Measurements from ENCODE around the gene FOLR1.

FOLR1 gene

DNA sequence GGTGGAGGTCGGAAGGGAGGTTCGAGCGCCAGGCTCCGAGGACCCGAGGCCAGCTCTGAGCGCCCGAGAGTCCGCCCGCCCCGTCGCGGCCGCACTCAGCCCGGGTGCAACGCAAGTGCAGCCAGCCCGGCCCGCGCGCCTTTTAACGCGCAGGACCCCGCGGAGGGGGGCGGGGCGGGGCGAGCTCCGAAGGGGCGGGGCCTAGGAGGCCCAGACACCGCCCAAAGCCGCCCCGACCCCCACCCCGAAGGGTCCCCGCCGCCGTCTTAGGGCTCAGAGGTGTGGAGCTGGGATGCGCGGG is 52.1 kb downstream of the FOLR1 start, which contains the start of gene PHOX2A:
Gene PHOX2A (minus strand): TSS at position 117 of the 301 bp plus-strand sequence. CDS start 172 bp downstream, outside the sequence.
- no peak within 1 kb of the TSS for H3K4me3 ChIP-seq (ENCODE audit: low read depth, low read length)
- TF ChIP-seq, protein P1, sequence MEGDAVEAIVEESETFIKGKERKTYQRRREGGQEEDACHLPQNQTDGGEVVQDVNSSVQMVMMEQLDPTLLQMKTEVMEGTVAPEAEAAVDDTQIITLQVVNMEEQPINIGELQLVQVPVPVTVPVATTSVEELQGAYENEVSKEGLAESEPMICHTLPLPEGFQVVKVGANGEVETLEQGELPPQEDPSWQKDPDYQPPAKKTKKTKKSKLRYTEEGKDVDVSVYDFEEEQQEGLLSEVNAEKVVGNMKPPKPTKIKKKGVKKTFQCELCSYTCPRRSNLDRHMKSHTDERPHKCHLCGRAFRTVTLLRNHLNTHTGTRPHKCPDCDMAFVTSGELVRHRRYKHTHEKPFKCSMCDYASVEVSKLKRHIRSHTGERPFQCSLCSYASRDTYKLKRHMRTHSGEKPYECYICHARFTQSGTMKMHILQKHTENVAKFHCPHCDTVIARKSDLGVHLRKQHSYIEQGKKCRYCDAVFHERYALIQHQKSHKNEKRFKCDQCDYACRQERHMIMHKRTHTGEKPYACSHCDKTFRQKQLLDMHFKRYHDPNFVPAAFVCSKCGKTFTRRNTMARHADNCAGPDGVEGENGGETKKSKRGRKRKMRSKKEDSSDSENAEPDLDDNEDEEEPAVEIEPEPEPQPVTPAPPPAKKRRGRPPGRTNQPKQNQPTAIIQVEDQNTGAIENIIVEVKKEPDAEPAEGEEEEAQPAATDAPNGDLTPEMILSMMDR (IDR thresholded peaks at IDR 0.05; ENCODE audit: borderline replicate concordance, insufficient read depth, low read depth, low read length): no peak

DNA sequence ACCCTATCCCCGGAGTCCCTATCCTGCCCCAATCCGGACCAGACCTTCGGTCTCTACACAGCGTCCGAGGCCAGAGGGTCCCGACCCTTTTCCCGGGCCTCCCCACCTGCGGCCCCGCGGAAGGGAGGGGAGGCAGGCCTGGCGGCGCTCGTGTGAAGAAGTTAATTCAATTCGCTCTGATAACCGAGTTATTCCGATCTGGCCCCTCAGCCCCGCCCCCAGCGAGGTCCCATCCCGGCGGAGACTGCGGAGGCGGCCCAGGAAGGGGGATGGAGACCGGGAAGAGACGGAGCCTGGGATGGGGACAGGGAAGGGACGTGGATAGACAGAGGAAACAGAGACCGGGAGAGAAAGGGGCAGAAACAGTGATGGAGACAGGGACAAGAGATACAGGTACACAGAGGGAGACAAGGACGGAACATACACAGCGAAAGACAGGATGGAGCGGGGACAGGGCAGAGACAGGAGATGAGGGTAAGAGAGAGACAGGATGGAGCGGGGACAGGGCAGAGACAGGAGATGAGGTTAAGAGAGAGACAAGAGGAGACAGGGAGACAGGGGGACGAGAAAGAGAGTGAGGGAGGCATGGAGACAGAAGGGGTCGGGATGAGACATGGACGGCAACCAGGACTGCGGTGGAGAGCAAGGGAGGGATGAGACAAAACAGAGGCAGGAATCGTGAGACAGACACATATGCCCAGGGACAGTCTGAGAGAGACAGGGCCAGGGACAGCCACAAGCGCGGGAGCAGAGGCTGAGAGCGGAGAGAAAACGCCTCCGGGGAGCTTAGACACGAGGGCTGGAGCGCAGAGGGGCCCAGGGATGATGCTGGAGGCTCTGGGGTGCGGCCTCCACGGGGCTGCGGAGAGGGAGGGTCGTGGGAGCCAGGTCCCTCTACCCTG is 52.7 kb downstream of the FOLR1 start:
- H3K4me3 ChIP-seq (ENCODE audit: low read depth, low read length): no peak overlapping the region
- TF ChIP-seq, protein P1 (IDR thresholded peaks at IDR 0.05; ENCODE audit: borderline replicate concordance, insufficient read depth, low read depth, low read length): no peak

DNA sequence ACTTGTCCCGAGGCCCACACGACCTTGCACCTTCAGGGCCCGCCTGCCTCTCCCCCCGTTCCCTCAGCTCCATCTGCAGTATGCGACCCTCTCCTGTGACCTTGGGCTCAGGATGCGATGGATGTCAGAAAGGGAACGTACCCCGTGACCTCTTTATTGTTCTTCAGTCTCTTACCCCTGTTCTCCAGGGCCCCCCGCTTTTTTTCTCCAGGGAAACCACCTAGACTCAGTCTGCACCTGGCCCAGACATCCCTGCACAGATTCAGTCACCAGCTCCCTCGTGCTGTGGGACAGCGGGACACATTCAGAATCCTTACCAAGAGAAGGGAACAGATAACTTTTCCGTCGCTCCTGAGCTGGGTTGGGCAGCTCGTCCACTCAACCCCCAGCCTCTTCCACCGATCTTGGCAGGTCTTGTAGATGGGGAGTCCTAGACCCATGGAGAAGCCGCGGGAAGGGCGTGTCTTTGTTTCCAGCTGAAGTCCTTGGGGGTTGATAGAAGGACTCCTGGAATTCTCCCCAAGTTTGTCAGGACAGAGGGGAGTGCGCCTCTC is 53.4 kb downstream of the FOLR1 start:
- H3K4me3 ChIP-seq (ENCODE audit: low read depth, low read length): no peak overlapping the region
- TF ChIP-seq, protein P1 (IDR thresholded peaks at IDR 0.05; ENCODE audit: borderline replicate concordance, insufficient read depth, low read depth, low read length): no peak
